Measurements from ENCODE around the gene POTEJ.
"Not testable (repeated sequence)": the region's sequence is repeated elsewhere in the genome, so short reads cannot be mapped to it uniquely, and the experiment has no call there.

Gene POTEJ

DNA sequence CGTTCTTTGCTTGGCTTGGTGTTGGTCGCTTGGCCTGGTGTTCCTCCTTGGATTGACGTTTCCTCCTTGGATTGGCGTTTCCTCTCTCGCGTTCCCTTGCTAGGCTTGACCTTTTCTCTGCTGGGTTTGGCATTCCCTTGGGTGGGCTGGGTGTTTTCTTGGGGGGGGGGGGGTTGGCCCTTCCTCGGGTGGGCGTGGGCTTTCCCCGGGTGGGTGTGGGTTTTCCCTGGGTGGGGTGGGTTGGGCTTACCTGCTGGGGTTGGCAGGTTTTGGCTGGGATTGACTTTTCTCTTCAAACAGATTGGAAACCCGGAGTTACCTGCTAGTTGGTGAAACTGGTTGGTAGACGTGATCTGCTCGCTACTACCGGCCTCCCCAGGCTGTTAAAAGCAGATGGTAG lies at the start of gene POTEJ:
Gene POTEJ (plus strand): TSS at position 301 of the 400 bp plus-strand sequence. CDS start 93 bp downstream, at position 394.
- H3K9me3 ChIP-seq (ENCODE audit: insufficient read depth, low read length); H3K4me3 ChIP-seq (ENCODE audit: insufficient read length, low read depth); DNase-seq (ENCODE audit: low read depth, low spot score); H3K4me1 ChIP-seq (ENCODE audit: insufficient read depth, insufficient read length); H3K27me3 ChIP-seq (ENCODE audit: insufficient read depth, insufficient read length); H3K9ac ChIP-seq (ENCODE audit: insufficient read length, low read depth); H3K36me3 ChIP-seq (ENCODE audit: insufficient read depth, insufficient read length, low read length): not testable (repeated sequence)

DNA sequence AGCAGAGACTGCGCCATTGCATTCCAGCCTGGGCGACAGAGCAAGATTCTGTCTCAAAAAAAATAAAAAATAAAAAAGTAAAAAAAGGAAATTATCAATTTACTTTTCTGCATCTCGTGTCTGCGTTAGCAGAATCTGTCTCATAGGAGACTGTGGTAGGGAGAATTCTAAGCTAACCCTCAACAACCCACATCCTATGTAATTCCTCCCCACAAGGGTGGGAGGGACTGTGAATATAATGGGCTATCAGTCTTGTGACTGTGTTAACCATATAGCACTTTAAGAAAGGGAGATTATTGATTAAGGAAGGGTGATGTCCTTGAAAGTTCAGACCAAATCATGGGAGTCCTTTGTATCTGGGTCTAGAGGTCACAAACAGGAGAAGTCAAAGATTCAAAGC lies 45.1 kb upstream of the POTEJ start:
- not testable (repeated sequence) for H3K4me1 ChIP-seq (ENCODE audit: insufficient read depth, insufficient read length); H3K36me3 ChIP-seq (ENCODE audit: insufficient read depth, insufficient read length, low read length); H3K27me3 ChIP-seq (ENCODE audit: insufficient read depth, insufficient read length); DNase-seq (ENCODE audit: low read depth, low spot score); H3K9me3 ChIP-seq (ENCODE audit: insufficient read depth, low read length); H3K9ac ChIP-seq (ENCODE audit: insufficient read length, low read depth); H3K4me3 ChIP-seq (ENCODE audit: insufficient read length, low read depth)

DNA sequence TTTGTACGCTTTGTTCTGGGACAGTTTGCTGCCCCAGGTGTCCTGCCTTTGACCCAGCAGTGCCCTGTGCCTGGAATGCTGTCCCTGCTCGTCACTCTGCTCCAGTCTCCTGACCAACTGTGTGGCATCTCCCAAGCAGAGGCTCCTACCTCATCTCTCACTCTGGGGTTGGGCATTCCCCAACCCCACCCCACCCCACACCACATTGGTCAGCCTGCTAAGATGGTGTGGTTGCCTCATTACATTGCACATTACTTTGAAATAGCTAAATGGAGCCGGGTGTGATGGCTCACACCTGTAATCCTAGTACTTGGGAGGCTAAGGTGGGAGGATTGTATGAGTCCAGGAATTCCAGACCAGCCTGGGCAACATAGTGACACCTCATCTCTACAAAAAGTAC lies 39.3 kb upstream of the POTEJ start:
- not testable (repeated sequence) for H3K36me3 ChIP-seq (ENCODE audit: insufficient read depth, insufficient read length, low read length); DNase-seq (ENCODE audit: low read depth, low spot score); H3K4me3 ChIP-seq (ENCODE audit: insufficient read length, low read depth); H3K9ac ChIP-seq (ENCODE audit: insufficient read length, low read depth); H3K9me3 ChIP-seq (ENCODE audit: insufficient read depth, low read length); H3K27me3 ChIP-seq (ENCODE audit: insufficient read depth, insufficient read length); H3K4me1 ChIP-seq (ENCODE audit: insufficient read depth, insufficient read length)

DNA sequence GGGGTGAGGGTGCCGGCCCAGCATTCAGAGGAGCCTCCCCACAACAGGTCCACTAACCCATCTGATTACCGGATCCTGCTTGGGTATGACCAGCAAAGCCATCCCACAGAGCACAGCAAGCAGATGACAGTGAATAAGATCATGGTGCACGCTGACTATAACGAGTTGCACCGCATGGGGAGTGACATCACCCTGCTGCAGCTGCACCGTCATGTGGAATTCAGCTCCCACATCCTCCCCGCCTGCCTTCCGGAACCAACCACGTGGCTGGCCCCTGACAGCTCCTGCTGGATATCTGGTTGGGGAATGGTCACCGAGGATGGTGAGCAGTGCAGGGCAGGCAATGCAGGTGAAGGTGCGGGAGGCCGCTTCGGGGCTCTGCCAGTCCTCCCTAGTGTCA lies 37.0 kb upstream of the POTEJ start:
- not testable (repeated sequence) for H3K4me1 ChIP-seq (ENCODE audit: insufficient read depth, insufficient read length); H3K27me3 ChIP-seq (ENCODE audit: insufficient read depth, insufficient read length); H3K9me3 ChIP-seq (ENCODE audit: insufficient read depth, low read length); H3K4me3 ChIP-seq (ENCODE audit: insufficient read length, low read depth); H3K36me3 ChIP-seq (ENCODE audit: insufficient read depth, insufficient read length, low read length); H3K9ac ChIP-seq (ENCODE audit: insufficient read length, low read depth); DNase-seq (ENCODE audit: low read depth, low spot score)

DNA sequence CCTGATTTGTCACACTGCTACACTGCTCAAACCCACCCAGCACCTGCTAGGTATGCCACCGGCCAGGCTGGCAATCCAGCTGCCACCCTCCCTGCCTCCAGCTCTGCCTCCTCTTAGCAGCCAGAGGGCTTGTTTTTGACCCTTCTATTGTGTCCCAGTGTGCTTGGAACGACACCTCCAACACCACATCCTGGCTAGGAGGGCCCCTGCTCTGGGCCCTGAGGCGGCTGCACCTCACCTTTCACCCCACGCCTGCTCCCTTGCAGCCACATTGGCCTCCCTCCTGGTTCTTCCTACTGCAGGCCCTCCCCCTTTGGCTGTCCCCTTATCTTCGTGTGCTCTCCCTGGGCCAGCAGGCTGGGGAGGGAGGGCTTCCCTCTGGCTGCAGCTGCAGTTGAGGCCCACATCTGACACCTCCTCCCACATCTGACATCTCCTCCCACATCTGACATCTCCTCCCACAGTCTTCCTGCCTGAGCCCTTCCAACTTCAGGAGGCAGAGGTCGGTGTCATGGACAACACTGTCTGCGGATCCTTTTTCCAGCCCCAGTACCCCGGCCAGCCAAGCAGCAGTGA lies 34.9 kb upstream of the POTEJ start:
- H3K9ac ChIP-seq (ENCODE audit: insufficient read length, low read depth); DNase-seq (ENCODE audit: low read depth, low spot score); H3K27me3 ChIP-seq (ENCODE audit: insufficient read depth, insufficient read length); H3K9me3 ChIP-seq (ENCODE audit: insufficient read depth, low read length); H3K4me1 ChIP-seq (ENCODE audit: insufficient read depth, insufficient read length); H3K36me3 ChIP-seq (ENCODE audit: insufficient read depth, insufficient read length, low read length); H3K4me3 ChIP-seq (ENCODE audit: insufficient read length, low read depth): not testable (repeated sequence)

DNA sequence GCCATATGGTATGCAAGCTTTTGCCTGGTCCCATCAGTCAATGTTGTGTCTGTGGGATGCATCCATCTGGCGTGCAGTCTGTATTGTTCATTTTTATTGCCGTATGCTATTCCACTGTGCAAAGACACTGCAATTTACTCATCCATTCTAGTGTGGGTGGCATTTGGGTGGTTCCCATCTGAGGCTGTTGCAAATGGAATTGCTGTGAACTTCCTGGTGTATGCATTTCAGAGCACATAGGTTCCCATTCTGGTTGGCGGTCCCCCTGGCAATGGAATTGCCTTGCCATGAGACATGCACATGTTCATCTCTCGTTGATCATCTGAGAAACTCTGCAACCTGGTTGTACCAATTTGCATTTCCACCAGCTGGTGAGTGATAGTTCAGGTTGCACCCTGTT lies 33.7 kb upstream of the POTEJ start:
- H3K4me1 ChIP-seq (ENCODE audit: insufficient read depth, insufficient read length); H3K27me3 ChIP-seq (ENCODE audit: insufficient read depth, insufficient read length); H3K9me3 ChIP-seq (ENCODE audit: insufficient read depth, low read length); H3K36me3 ChIP-seq (ENCODE audit: insufficient read depth, insufficient read length, low read length); H3K9ac ChIP-seq (ENCODE audit: insufficient read length, low read depth); DNase-seq (ENCODE audit: low read depth, low spot score); H3K4me3 ChIP-seq (ENCODE audit: insufficient read length, low read depth): not testable (repeated sequence)

DNA sequence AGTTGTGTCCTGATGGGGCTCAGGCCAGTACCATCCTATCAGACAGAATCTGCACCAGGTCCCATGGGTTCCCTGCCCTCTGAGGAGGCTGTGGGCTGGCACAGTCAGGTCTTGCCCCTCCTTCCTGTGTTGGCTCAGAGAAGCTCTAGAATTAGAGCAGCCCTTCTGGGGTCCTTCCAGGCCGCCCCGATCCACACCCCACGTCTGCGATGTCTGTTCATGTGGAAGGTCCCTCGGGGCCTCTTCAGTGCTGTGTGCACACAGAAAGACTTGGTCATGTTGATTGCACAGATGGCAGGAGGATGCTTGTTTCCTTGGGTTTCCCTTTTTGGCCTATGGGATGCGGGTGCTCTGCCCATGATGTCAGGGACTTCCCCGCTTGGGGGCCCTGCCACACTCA lies 32.1 kb upstream of the POTEJ start:
- not testable (repeated sequence) for H3K27me3 ChIP-seq (ENCODE audit: insufficient read depth, insufficient read length); H3K4me1 ChIP-seq (ENCODE audit: insufficient read depth, insufficient read length); H3K36me3 ChIP-seq (ENCODE audit: insufficient read depth, insufficient read length, low read length)

DNA sequence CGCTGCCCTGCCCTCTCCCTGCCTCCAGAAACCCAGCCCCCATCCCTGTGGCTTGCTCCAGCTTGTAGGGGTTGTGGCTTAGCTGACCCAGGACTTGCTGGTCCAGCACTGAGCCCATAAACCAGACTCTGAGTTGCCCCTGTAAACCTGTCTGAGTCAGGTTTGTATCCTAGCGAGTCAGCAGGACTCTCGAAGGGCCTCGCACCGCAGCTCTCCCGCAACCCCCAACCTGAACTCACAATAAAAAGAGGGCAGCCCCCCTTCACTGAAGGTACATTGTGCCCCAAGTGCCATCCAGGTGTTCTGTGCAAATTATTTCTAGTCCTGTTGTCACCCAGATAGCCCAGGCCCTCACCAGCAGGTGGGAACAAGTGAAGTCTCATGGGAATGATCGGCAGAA lies 29.7 kb upstream of the POTEJ start:
- not testable (repeated sequence) for H3K9ac ChIP-seq (ENCODE audit: insufficient read length, low read depth); H3K27me3 ChIP-seq (ENCODE audit: insufficient read depth, insufficient read length); H3K4me1 ChIP-seq (ENCODE audit: insufficient read depth, insufficient read length)

More for the DNA sequence above, 32.1 kb upstream of the POTEJ start:
- H3K4me3 ChIP-seq (ENCODE audit: insufficient read length, low read depth); DNase-seq (ENCODE audit: low read depth, low spot score); H3K9ac ChIP-seq (ENCODE audit: insufficient read length, low read depth); H3K9me3 ChIP-seq (ENCODE audit: insufficient read depth, low read length): not testable (repeated sequence)

DNA sequence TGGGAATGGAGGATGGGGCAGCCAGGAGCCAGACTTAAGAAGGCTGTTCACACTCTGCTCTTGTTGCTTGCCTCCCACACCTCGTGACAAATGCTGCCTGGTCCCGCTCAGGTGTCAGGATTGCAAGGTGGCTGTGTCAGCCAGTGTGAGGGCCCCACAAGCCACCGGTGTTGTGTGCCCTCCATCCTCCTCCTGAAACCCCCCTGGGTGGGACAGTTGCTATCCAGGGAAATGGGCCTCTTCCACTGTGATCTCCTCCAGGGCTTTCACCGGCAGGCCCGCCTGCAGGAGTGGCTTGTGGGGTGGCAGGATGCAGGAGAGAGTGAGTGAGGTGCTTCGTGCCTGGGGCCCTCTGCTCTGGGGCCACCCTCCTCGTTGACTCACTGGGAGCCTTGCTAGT lies 28.3 kb upstream of the POTEJ start:
- H3K4me1 ChIP-seq (ENCODE audit: insufficient read depth, insufficient read length); DNase-seq (ENCODE audit: low read depth, low spot score); H3K9me3 ChIP-seq (ENCODE audit: insufficient read depth, low read length); H3K36me3 ChIP-seq (ENCODE audit: insufficient read depth, insufficient read length, low read length); H3K27me3 ChIP-seq (ENCODE audit: insufficient read depth, insufficient read length); H3K9ac ChIP-seq (ENCODE audit: insufficient read length, low read depth); H3K4me3 ChIP-seq (ENCODE audit: insufficient read length, low read depth): not testable (repeated sequence)

More for the DNA sequence above, 29.7 kb upstream of the POTEJ start:
- H3K36me3 ChIP-seq (ENCODE audit: insufficient read depth, insufficient read length, low read length); DNase-seq (ENCODE audit: low read depth, low spot score); H3K9me3 ChIP-seq (ENCODE audit: insufficient read depth, low read length); H3K4me3 ChIP-seq (ENCODE audit: insufficient read length, low read depth): not testable (repeated sequence)

DNA sequence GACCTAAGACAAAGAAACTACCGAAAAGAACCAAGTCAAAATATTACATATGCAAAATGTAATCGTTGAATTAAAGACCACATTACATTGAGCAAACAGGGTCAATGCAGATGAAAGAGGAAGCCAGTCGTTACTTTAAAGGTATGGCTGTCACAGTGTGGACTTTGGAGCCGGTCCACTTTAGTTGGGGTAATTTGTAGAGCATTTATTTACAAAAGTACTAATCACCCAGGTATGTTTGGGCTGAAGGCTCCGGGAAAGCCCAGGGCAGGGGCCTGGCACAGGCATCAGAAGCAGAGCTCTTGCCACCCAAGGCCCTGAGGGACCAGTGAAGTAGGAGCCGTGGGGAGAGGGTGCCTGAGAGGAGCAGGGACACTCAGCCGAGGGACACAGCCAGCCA lies 27.7 kb upstream of the POTEJ start:
- not testable (repeated sequence) for DNase-seq (ENCODE audit: low read depth, low spot score); H3K36me3 ChIP-seq (ENCODE audit: insufficient read depth, insufficient read length, low read length); H3K9me3 ChIP-seq (ENCODE audit: insufficient read depth, low read length); H3K4me1 ChIP-seq (ENCODE audit: insufficient read depth, insufficient read length); H3K27me3 ChIP-seq (ENCODE audit: insufficient read depth, insufficient read length); H3K9ac ChIP-seq (ENCODE audit: insufficient read length, low read depth); H3K4me3 ChIP-seq (ENCODE audit: insufficient read length, low read depth)

DNA sequence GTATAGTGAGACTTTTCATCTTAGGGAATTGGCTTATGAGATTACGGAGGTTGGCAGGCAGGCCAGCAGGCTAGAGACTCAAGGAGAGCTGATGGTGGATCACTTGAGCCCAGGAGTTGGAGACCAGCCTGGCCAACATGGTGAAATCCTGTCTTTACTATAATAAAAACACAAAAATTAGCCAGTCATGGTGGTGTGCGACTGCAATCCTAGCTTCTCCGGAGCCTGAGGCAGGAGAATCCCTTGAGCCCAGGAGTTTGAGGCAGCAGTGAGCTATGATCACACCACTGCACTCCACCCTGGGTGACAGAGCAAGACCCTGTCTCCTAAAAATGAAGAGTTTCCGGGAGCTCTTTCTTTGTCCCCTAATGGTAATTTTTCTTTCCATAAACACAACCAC lies 26.5 kb upstream of the POTEJ start:
- H3K9ac ChIP-seq (ENCODE audit: insufficient read length, low read depth); H3K9me3 ChIP-seq (ENCODE audit: insufficient read depth, low read length); H3K36me3 ChIP-seq (ENCODE audit: insufficient read depth, insufficient read length, low read length); H3K4me1 ChIP-seq (ENCODE audit: insufficient read depth, insufficient read length); DNase-seq (ENCODE audit: low read depth, low spot score); H3K27me3 ChIP-seq (ENCODE audit: insufficient read depth, insufficient read length); H3K4me3 ChIP-seq (ENCODE audit: insufficient read length, low read depth): not testable (repeated sequence)

DNA sequence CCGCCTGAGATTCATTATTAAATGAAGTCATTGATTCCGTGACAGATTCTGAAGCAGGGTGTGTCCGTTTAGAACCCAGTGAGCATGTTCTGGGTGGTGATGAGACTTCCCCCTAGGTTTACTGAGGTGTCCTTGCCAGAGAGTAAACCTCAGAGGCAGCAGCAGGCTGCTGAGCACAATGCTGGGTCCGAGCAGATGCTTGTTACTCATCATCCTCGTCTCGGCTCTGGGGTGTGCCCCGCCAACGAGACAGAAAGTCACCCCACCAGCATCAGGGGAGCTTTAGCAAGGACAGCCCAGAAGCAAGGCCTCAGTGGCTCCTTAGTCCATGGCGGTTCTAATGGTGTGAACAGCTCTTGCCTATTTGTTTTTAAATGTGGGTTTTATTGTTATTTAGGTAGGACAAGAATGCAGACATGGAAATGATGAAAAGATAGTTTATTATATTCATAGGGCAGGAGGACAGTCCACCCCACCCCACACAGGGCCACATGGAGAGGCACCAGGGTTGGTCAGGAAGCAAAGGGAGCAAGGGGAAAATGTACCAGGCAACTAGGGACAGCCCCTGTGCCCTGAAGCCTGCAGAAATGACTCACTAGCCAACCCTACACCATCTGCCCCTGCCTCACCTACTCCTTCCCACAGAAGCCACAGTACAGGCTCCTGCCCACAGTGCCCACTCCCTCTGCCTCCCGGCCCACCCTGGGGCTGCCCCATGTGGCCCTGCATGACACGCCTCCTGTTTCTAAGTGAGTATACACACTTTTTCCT lies 22.4 kb upstream of the POTEJ start:
- DNase-seq (ENCODE audit: low read depth, low spot score); H3K9me3 ChIP-seq (ENCODE audit: insufficient read depth, low read length); H3K4me1 ChIP-seq (ENCODE audit: insufficient read depth, insufficient read length); H3K4me3 ChIP-seq (ENCODE audit: insufficient read length, low read depth); H3K36me3 ChIP-seq (ENCODE audit: insufficient read depth, insufficient read length, low read length); H3K9ac ChIP-seq (ENCODE audit: insufficient read length, low read depth); H3K27me3 ChIP-seq (ENCODE audit: insufficient read depth, insufficient read length): not testable (repeated sequence)

All from NT2/D1 (cell line).